Adrenal gland (tissue), 5 donors: ENCODE data around the gene FUT7.

ENCODE experiments used
- CTCF ChIP-seq, 6 experiments: fragments of 450-650 bp in 4 of 6; fragments of 200-600 bp in 2 of 6; sonication (generic) in 1 of 6; IDR thresholded peaks; 1 replicate in 5 of 6; 2 replicates in 1 of 6; pipeline versions ENCODE4 v1.5.1 to v1.8.0; 2016 to 2021; ENCODE audit warnings: antibody characterized with exemption in 6 of 6, mild to moderate bottlenecking in 2 of 6, moderate library complexity in 1 of 6
- POLR2A ChIP-seq, 2 donors: fragments of 450-650 bp; IDR thresholded peaks; one replicate each; pipeline ENCODE4 v1.6.1; 2017; ENCODE audit warnings: antibody characterized with exemption in 2 of 2, mild to moderate bottlenecking in 2 of 2, moderate library complexity in 1 of 2
- donor health status: DM: no; HTN: no; CAD: no.

- TF ChIP-seq POLR2A (IDR thresholded peaks at IDR 0.05) (no peak), CTCF (IDR thresholded peaks at IDR 0.05) (no peak)
Observed at GRCh38 chr9:137015976-137016375, 15.9 kb downstream of the FUT7 start.
